NOMO-1 treated with DMSO at 0.1 percent for 48 hours (cell line): ENCODE measurements around the gene KRCC1.
A peak's percentile ranks its signal among the peaks of the same experiment; 100 is the strongest.
"Not testable (repeated sequence)": the region's sequence is repeated elsewhere in the genome, so short reads cannot be mapped to it uniquely, and the experiment has no call there.

Experiments used
- DNase-seq: peaks from one replicate; lab custom pipeline; 2025; ENCODE audit not compliant: unreplicated experiment; lab: John Stamatoyannopoulos, UW

Gene KRCC1

GRCh38 chr2:88003074-88003755 lies 52.4 kb downstream of the KRCC1 start:
- no peak for DNase-seq

GRCh38 chr2:88002359-88002707 lies 53.2 kb downstream of the KRCC1 start:
- DNase-seq = no peak

DNA sequence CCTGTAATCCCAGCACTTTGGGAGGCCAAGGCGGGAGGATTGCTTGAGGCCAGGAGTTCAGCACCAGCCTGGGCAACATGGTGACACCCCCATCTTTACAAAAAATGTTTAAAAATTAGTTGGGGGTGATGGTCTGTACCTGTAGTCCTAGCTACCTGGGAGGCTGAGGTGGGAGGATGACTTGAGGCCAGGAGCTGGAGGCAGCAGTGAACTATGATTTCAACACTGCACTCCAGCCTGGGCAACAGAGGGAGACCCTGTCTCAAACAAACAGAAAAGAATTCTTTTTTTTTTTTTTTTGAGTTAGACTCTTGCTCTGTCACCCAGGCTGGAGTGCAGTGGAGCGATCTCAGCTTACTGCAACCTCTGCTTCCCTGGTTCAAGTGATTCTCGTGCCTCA lies 55.1 kb downstream of the KRCC1 start:
- not testable (repeated sequence) for DNase-seq

- peak; percentile 25 for DNase-seq
Measured at GRCh38 chr2:87996570-87996969, 59.0 kb downstream of the KRCC1 start.

DNA sequence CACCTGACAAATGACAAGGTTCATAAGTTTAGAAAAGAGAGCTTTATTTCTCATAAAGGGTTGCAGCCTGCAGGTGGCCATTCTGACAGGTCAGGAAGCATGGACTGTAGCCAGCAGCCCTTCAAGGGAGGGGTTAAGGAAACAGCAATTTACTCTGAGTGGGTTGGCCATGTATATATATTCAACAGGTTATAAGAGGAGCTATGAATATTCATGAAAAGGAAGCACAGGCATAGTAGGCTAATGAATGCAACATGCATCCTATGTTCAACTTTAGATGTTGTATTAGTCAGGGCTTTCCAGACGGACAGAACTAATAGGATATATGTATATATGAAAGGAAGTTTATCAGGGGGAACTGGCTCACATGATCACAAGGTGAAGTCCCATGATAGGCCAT lies 59.8 kb downstream of the KRCC1 start:
- DNase-seq = no peak

DNA sequence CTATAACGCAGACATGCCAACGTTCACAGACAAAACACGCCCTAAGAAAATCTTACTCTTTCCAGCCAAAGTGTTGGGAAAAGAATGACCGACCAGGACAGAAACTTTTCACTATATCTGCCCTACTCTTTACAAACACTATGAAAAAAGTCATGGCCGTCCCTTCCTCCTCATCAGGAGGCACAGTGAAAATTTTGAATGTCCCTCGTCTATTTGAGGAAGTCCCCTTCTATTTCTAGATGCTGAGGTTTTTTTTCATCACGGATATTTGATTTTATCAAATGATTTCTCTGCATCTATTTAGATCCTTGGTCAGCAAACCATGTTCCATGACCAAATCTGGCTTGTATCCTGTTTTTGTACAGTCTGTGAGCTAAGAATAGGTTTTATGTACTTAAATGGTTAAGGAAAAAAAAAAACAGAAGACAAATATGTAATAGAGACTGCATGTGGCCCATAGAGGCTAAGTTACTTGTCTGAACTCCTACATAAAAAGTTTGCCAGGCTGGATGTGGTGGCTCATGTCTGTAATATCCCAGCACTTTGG lies 61.2 kb downstream of the KRCC1 start:
- DNase-seq = not testable (repeated sequence)

GRCh38 chr2:87992569-87992968 lies 63.0 kb downstream of the KRCC1 start:
- DNase-seq = not testable (repeated sequence)

DNA sequence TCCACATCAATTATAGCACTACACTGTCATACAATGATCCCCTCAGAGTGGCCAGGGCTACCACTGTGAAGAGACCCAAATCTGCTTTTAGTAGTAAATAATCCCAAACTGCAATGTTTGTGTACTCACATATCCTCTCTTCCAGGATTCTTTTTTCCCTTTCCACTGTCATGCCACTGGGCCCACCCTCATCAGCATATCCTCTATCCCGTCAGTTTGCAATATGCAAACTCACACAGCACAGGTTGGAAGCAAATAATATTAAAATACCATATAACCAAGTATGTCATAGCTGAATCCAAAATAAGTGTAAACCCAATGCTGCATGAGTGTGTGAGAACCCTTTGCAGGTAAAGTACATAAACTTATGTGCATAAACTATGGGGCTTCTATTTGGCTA lies 68.1 kb downstream of the KRCC1 start:
- DNase-seq = not testable (repeated sequence)

DNA sequence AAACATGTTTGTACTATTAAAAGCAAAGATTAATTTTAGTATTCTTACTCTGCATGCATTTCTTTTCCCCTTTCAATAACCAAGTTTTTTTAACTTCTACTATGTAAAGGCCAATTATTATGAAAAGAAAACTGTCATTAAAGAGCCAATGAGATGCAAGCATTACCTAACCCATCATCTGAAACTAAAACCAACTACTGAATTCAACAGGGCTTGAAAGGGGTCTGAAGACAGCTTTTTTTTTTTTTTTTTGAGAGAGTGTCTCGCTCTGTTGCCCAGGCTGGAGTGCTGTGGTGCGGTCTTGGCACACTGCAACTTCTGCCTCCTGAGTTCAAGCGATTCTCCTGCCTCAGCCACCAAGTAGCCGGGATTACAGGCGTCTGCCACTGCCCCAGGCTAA lies 69.7 kb downstream of the KRCC1 start:
- not testable (repeated sequence) for DNase-seq

DNA sequence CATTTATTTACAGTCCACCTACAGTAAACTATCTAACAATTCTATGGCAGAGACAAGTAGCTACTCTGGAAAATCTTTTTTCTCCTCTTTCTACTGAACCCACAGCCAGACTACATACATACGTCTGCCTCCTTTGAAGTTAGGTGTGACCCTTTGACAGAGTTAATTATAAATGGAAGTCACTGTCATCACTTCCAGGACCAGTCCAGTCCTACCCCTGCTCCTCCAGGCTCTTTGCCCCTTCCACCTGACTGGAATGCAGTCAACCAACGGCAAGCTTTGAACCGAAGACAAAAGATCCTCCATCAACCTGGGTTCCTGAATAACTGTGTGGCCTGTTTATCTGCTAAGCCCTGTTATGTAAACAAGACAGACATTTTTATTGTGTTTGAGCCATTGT lies 74.4 kb downstream of the KRCC1 start:
- DNase-seq = not testable (repeated sequence)
